ENCODE results near the gene ATP8B1. TPM values are rescaled to one million over a fixed set of nuclear protein-coding genes. Genes with fewer than 3 reads are reported as not detected.
"Not testable (repeated sequence)": the region's sequence is repeated elsewhere in the genome, so short reads cannot be mapped to it uniquely, and the experiment has no call there.

The ATP8B1 gene
- 14.4 and 26.6 TPM in 2 replicates for total RNA-seq

DNA sequence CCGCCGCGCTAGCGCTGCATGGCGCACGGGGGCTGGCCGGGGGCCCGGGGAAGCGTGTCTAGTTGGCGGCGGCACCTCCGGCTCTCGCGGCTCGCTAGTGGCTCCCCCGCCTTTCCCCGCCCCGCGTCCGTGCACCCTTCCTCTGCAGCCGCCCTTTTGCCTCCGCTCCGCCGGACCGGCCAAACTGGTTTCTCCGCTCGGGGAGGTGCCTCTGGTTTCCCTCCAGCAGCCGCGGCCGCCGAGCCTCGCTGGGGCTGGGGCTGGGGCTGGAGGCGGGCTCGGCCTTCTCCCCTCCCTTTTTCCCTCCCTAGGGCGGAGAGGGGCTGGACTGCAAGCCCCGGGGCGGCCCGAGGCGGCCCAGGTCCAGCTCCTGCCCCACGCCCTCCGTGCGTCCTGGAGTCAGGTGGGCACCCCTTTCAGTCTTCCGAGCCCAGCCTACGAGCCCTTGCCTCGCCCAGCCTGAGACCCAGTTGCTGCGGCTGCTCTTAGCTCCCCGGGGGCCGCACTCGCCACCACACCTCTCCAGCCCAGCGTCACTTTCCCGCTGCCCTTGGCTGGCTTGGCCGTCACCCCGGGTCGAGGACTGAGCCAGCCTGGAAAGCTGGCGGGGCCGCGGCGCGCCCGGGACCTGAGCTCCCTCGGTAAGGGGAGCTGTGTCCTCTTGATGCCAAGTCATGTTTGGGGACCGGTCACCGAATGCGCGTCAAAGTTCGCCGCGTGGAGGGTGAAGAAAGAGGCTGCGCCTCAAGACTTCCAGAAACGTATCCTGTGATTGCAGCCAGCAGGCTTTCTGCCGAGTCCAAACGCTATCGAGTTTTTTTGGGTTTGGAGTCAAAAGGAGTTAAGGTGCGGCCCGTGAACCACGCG lies at the start of gene ATP8B1:
TSS of gene ATP8B1 (minus strand) at position 213 of the 867 bp plus-strand sequence. CDS start 71,508 bp downstream, outside the sequence.
- TF ChIP-seq, protein P1, sequence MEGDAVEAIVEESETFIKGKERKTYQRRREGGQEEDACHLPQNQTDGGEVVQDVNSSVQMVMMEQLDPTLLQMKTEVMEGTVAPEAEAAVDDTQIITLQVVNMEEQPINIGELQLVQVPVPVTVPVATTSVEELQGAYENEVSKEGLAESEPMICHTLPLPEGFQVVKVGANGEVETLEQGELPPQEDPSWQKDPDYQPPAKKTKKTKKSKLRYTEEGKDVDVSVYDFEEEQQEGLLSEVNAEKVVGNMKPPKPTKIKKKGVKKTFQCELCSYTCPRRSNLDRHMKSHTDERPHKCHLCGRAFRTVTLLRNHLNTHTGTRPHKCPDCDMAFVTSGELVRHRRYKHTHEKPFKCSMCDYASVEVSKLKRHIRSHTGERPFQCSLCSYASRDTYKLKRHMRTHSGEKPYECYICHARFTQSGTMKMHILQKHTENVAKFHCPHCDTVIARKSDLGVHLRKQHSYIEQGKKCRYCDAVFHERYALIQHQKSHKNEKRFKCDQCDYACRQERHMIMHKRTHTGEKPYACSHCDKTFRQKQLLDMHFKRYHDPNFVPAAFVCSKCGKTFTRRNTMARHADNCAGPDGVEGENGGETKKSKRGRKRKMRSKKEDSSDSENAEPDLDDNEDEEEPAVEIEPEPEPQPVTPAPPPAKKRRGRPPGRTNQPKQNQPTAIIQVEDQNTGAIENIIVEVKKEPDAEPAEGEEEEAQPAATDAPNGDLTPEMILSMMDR (conservative IDR thresholded peaks at IDR 0.05; ENCODE audit: low read depth, low read length): no peak
- H3K4me3 ChIP-seq (ENCODE audit: low read depth, low read length): peak within 1 kb of the TSS; percentile 73
- DNase-seq (ENCODE audit: low read depth): no peak

DNA sequence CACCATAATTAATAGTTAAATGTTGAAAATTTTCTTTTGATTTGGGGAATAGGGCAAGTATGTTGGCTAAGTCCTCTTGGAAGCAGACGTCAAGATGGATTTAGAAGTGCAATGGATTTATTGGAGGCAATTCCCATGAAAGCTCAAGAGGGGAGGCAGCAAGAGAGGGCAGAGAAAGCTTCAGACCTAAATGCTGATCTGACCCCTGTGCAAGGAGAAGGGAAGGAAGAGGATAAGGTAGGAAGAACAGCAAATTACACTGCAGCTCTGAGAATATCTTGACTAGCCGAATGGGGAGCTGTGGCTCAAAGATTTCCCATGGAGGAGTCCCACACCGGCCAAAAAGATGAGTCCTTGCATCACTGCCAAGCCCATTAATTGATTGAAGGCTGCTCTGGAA lies 46.9 kb upstream of the ATP8B1 start:
- TF ChIP-seq, protein P1 (conservative IDR thresholded peaks at IDR 0.05; ENCODE audit: low read depth, low read length): no peak
- no peak overlapping the region for H3K4me3 ChIP-seq (ENCODE audit: low read depth, low read length)
- no peak for DNase-seq (ENCODE audit: low read depth)

DNA sequence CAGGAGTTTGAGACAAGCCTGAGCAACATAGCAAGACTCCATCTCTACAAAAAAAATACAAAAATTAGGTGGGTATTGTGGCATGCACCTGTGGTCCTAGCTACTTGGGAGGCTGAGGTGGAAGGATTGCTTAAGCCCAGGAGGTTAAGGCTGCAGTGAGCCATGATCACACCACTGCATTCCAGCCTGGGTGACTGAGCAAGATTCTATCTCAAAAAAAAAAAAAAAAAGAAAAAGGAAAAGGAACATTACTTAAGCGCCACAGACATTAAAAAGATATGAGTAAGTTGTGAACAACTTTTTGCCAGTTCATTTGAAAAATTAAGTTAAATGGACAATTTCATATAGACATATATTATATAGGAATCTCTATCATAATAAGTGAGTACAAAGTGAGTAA lies 45.3 kb upstream of the ATP8B1 start:
- DNase-seq (ENCODE audit: low read depth); H3K4me3 ChIP-seq (ENCODE audit: low read depth, low read length): not testable (repeated sequence)

- DNase-seq (ENCODE audit: low read depth); H3K4me3 ChIP-seq (ENCODE audit: low read depth, low read length): not testable (repeated sequence)
Observed at GRCh38 chr18:57847431-57847830, 44.3 kb upstream of the ATP8B1 start.

- no peak for DNase-seq (ENCODE audit: low read depth)
- TF ChIP-seq, protein P1 (conservative IDR thresholded peaks at IDR 0.05; ENCODE audit: low read depth, low read length): no peak
- no peak overlapping the region for H3K4me3 ChIP-seq (ENCODE audit: low read depth, low read length)
Observed at GRCh38 chr18:57846258-57846657, 43.1 kb upstream of the ATP8B1 start.

DNA sequence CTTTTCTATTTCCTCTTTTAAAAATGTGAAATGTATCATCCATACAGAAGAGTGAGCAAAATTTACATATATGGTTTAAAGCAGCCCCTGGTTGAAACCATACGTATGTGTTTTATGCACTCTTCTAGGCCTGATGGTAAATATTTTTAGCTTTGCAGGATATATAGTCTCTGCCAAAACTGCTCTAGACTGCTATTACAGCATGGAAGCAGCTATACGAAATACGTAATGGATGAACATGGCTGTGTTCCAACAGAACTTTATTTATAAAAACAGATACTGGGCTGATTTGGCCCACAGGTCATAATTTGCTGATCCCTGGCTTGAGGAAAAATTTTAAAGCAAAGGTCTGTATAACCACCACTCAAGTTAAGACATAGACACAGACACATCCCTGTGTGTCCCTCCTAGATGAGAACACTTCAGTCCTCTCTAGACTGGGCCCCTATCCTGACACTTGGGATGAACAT lies 42.5 kb upstream of the ATP8B1 start:
- TF ChIP-seq, protein P1 (conservative IDR thresholded peaks at IDR 0.05; ENCODE audit: low read depth, low read length): no peak
- no peak for DNase-seq (ENCODE audit: low read depth)
- H3K4me3 ChIP-seq (ENCODE audit: low read depth, low read length): no peak overlapping the region

DNA sequence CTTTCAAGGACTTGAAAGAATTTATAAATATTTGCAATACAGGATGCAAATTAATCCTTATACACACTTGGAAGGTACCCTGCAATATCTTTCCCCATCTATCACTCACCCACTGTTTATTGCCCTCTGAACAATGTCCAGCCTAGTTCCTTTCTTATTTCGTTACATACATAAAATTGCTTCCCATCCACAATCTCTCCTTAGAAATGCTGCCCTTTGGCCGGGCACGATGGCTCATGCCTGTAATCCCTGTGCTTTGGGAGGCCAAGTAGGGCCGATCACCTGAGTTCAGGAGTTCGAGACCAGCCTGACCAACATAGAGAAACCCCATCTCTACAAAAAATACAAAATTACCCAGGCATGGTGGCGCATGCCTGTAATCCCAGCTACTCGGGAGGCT lies 41.2 kb upstream of the ATP8B1 start:
- DNase-seq (ENCODE audit: low read depth): no peak
- TF ChIP-seq, protein P1 (conservative IDR thresholded peaks at IDR 0.05; ENCODE audit: low read depth, low read length): no peak
- H3K4me3 ChIP-seq (ENCODE audit: low read depth, low read length): no peak overlapping the region

DNA sequence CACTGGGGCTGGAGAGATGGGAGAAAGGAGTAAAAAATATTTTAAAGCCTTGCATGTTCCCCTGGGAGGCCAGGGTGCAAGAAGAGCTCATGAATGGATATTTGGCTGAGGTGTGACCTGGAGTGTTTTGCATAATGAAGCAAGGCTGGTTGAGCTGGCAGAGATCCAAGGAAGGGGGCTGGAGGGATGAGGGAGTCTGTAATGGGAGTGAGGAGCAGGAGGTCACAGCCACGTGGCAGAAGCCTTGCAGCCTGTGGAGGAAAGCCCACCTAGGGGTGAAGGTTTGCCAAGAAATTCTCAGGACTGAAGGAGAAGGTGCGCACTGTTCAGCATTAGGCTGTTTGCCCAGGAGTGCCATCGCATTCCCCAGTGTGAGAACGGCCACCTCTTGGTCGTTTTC lies 40.3 kb upstream of the ATP8B1 start:
- H3K4me3 ChIP-seq (ENCODE audit: low read depth, low read length): no peak overlapping the region
- TF ChIP-seq, protein P1 (conservative IDR thresholded peaks at IDR 0.05; ENCODE audit: low read depth, low read length): no peak
- no peak for DNase-seq (ENCODE audit: low read depth)

Measured in epithelial cell of proximal tubule (primary cell).